G401 (cell line): Measurements from ENCODE around the gene ERC2. TPM values are rescaled to one million over a fixed set of nuclear protein-coding genes. Genes with fewer than 3 reads are reported as not detected.

Source experiments
- DNase-seq: peaks from one replicate; pipeline ENCODE4 v3.0.0-alpha.2; 2015; ENCODE audit warnings: low spot score
- in situ Hi-C: cut with HindIII; loops from 2 replicates; pipeline ENCODE4 v1.10.0; 2016; ENCODE audit warnings: low sequenced_read_pairs, mixed read lengths
- total RNA-seq: library from RNA; depleted of rRNA; stranded (reverse); fragments of >200 nt; shearing (Covaris generic); gene quantifications from 2 replicates; pipeline ENCODE4 v1.2.3, GENCODE V29; 2014

ERC2 gene
- total RNA-seq, 1 experiment from 2014 or later: 3.8 TPM

GRCh38 chr3:55885721-55886120 lies 582.5 kb downstream of the ERC2 start:
- DNase-seq: no peak
- in situ Hi-C loops: no loop called here

DNA sequence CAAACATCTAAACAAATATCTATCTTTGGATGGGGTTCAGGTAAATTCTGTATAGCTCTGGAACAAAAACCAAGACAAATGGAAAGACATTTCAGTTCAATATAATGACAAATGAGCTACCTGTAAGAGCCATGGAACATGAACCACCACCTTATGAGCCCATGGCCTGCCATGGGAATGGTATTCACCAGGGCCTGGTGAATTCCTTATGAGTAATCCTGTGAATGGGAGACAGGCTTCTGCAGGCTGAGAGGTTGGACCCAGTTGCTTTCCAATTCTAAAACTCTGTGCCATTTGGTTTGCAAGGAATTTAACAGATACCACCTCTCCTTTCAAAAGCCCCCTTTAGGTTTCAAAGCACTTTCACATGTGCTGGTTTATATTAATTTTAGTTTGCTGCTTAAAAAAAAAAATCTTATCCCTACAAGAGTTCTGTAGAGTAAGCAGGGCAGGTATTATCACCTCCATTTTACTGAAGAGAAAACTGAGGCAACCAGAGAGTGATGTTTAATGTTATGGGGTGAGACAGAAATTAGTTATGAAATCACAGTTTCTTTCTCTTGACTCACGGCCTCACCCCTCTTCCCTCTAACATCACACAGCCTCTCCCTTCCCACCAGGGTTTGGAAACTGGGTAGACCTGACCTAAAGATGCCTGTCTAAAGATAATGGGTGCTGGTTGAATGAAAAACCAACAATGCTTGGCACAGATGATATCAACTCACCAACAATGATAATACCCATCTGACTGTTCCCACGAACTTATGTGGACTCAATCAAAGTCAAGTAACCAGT lies 583.6 kb downstream of the ERC2 start:
- in situ Hi-C loops: no loop called here
- DNase-seq: no peak

GRCh38 chr3:55884066-55884465 lies 584.2 kb downstream of the ERC2 start:
- in situ Hi-C loops: no loop called here
- no peak for DNase-seq

DNA sequence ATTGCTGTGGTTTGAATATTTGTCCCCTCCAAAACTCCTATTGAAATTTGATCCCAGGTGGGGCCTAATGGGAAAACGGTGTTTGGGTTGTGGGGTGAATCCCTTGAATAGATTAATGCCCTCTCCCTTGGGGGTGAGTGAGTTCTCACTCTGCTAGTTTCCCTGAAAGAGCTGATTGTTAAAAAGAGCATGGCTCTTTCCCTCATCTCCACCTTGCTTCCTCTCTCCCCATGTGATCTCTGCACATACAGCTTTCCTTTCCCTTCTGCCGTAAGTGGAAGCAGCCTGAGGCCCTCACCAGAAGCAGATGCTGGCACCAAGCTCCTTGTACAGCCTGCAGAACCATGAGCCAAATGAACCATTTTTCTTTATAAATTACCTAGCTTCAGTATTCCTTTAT lies 586.3 kb downstream of the ERC2 start:
- DNase-seq: no peak
- in situ Hi-C loops: no loop called here

- in situ Hi-C loops: no loop called here
Measured at GRCh38 chr3:55880357-55880756, 587.9 kb downstream of the ERC2 start.

DNA sequence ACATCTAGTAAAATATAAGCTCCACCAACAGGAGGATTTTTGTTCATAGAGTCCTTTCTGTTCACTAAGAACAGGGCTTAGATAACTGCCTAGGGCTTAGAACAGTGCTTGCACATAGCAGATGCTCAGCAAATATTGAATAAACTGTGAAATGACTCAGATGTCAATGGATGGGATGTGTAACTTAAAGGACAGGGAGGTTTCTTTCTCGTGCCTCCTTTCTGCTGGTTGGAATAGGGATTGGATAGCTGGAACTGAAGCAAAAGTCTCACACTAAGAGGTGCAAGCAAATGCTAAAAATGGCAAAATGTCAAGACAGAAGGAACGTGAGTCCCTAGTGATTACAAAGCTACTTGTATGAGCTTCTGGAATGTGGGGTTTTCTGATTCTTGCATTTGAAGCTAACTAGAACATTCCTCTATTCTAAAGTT lies 588.4 kb downstream of the ERC2 start:
- peak; percentile 16 for DNase-seq
- in situ Hi-C loops: no loop called here

More at GRCh38 chr3:55880357-55880756, 587.9 kb downstream of the ERC2 start:
- DNase-seq: no peak

GRCh38 chr3:55877703-55878102 lies 590.6 kb downstream of the ERC2 start:
- no peak for DNase-seq
- in situ Hi-C loops: no loop called here

DNA sequence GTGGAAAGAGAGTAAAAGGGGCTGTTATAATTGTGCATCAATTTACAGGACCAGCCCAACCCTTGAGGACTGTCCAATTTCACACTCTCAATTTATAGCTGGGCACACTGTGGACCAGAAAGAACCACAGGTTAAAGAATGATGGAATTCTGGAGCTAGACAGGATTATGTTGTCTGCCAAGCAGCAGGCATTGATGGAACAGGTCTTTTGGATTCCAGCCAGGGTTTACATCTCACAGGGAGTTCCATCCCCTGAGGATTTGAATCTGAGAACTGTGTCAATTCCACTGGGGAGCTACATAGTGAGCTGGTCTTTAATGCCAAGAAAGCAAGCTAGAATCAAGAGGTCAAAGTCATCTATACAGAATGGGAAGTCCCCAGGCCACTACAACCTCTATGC lies 591.7 kb downstream of the ERC2 start:
- no peak for DNase-seq
- in situ Hi-C loops: no loop called here

- in situ Hi-C loops: no loop called here
Measured at GRCh38 chr3:55875113-55875512, 593.2 kb downstream of the ERC2 start.

GRCh38 chr3:55873523-55874254 lies 594.6 kb downstream of the ERC2 start:
- no peak for DNase-seq
- in situ Hi-C loops: no loop called here

More at GRCh38 chr3:55875113-55875512, 593.2 kb downstream of the ERC2 start:
- DNase-seq: no peak

DNA sequence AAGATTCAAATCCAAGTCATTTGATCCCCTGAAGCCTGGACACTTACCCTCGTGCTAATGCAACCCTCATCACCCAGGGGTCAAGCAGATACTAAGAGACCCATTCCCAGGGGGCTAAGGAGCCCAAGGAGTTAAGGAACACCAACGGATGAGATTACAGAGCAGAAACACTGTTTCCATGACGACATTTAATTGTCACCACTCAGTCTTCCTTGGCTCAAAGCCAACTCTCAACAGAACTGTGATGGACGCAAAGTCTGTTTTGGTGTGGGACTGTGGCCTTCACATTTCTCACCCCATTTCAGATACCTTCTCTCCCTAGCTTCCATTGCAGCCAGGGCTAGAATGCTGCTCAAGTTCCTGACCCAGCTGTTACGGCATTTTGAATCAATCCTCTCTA lies 597.7 kb downstream of the ERC2 start:
- in situ Hi-C loops: no loop called here
- DNase-seq: no peak

- no peak for DNase-seq
- in situ Hi-C loops: no loop called here
Measured at GRCh38 chr3:55868347-55868746, 599.9 kb downstream of the ERC2 start.

DNA sequence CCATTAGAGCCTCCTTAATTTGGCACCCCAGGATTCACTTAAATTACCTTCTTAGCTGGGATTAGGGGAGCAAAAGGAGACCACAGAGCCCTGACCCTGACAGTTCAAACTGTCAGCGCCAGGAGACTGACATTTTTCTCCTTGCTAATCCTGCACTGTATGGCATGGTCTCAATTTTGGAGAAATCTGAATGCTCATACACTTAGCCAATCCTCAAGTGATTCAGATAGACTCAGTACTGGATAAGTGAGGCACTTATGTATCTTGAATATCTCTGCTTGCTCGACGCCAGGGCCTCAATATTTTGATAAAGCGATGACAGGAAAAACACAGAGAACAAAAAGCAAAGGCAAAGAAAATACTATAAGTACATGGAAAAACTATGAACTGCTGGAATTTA lies 605.2 kb downstream of the ERC2 start:
- DNase-seq: no peak
- in situ Hi-C loops: no loop called here

DNA sequence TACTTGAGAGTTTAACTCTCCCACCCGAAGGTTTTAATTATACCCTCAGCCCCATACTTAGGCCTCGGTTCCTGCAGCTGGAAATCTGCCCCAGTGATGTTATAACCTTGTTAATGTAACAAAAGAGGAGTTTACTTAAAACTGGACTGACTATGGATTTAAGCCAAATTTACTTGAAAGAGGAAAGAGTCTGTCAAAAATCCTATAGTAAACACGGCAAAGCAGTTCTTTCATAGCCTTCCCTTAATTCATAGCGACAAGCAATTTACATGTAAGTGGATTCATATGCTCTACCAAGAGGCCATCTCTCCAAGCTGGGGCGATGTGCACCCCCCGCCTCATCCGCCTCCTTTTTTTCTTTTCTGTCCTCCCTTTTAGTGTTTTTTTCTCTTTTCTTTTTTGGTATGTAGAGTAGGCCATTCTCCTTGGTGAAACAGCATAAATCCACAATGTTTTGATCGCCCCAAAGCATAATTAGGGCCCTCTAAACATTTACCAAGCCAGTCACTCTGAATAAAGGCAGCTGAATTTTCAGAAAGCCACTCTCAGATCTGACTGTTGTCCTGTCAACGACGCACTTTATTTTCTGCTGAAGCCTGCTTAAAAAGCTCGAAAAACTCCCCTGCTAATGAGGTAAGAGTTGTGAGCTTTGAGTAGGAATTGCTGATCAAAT lies 608.1 kb downstream of the ERC2 start:
- in situ Hi-C loops: no loop called here
- DNase-seq: no peak

- in situ Hi-C loops: no loop called here
Measured at GRCh38 chr3:55859305-55859704, 609.0 kb downstream of the ERC2 start.

DNA sequence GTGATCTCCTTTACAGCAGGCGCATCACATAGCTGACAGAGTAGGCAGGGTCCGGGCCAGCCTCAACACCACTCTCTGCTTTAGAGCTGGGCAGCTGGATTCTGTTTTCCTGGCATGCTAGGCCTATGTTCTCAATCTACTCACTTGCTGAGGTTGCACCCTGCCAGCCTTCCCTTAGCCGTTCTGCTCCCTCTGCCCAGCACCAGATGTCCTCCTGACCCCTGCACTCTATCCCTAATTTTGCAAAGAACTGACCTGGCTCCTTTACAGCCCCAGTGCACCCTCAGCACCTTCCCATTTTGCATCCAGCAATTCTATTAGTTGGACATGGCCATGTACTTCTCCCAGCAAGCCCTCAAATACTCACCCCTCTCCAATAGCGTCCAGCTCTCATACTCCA lies 609.5 kb downstream of the ERC2 start:
- no peak for DNase-seq
- in situ Hi-C loops: no loop called here

More at GRCh38 chr3:55859305-55859704, 609.0 kb downstream of the ERC2 start:
- no peak for DNase-seq

DNA sequence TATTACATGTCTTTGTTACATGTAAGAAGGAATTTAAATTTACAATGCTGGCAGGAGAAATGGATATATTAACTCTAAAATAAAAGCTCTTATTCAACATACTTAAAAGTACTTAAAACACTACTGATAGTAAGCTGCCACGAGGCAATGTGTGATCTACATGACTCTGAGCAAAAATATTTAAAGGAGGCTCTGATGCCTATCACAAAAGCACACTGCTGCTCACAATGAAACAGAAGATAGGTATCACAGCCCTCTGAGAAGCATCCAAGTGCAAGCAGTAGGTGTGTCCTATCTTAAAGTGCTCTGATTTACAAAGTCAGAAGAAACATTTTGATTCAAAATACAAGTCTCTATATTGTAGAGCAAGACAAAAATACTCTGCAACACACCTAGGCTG lies 610.0 kb downstream of the ERC2 start:
- in situ Hi-C loops: no loop called here
- DNase-seq: no peak

- DNase-seq: no peak
- in situ Hi-C loops: no loop called here
Measured at GRCh38 chr3:55857633-55858032, 610.6 kb downstream of the ERC2 start.

DNA sequence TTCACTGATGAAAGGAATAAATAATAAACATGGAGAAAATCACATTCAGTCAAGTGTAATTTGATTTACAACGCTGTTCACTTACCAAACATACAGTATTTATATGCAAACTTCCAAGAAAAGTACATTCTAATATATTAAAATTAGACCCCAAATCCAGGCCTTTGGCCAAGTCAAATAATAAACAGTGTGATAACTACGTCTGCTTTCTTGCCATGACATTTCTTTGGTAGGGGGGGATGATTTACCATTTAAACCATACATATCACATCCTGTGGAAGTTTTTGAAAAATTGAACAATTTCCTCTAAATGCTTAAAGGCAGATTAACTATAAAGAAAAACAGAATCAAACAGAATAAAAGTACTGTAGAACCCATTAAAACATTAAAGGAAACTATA lies 613.0 kb downstream of the ERC2 start:
- in situ Hi-C loops: no loop called here
- DNase-seq: no peak

- in situ Hi-C loops: no loop called here
- DNase-seq: no peak
Measured at GRCh38 chr3:55854494-55854893, 613.8 kb downstream of the ERC2 start.
